ENCODE results near the gene RAB40C.
A peak's percentile ranks its signal among the peaks of the same experiment; 100 is the strongest.

Gene RAB40C

DNA sequence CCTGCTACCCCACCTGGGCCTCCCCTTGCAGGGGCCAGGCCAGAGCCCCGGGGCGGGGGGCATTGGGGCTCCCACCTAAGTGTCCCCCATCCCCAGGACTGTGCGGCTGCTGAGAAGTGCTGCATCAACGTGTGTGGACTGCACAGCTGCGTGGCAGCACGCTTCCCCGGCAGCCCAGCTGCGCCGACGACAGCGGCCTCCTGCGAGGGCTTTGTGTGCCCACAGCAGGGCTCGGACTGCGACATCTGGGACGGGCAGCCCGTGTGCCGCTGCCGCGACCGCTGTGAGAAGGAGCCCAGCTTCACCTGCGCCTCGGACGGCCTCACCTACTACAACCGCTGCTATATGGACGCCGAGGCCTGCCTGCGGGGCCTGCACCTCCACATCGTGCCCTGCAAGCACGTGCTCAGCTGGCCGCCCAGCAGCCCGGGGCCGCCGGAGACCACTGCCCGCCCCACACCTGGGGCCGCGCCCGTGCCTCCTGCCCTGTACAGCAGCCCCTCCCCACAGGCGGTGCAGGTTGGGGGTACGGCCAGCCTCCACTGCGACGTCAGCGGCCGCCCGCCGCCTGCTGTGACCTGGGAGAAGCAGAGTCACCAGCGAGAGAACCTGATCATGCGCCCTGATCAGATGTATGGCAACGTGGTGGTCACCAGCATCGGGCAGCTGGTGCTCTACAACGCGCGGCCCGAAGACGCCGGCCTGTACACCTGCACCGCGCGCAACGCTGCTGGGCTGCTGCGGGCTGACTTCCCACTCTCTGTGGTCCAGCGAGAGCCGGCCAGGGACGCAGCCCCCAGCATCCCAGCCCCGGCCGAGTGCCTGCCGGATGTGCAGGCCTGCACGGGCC is 42.8 kb downstream of the RAB40C start:
- no peak for DNase-seq (ENCODE audit: low spot score)

- DNase-seq (ENCODE audit: low spot score) = no peak
Observed at GRCh38 chr16:633336-634050, 43.6 kb downstream of the RAB40C start.

DNA sequence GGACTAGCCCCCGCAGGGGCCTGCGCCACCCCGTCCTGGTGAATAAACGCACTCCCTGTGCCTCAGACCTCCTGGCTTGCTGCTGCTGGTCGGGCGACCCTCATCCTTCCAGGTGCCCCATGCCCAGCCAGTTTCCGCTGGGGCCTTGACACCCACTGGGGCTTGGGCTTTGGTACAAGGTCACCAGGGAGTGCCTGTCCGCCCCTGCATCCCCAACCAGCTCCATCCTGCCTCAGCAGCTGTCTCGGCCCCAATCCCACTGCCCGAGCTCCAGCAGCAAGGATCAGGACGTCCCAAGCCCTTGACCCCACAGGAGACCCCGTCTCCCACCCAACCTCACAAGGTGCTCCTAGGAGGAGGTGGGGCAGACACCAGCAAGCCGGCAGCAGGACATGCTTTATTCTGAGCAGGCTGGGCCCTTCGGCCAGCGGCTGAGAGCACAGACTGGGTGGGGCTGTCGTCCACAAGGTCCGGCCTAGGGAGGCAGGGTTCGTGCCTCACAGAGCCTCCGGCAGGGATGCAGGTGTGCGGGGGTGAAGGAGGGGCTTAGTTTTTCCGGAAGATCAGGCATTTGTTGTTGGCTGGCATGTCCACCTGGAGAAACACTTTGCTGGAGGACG is 44.3 kb downstream of the RAB40C start:
- no peak for DNase-seq (ENCODE audit: low spot score)

DNA sequence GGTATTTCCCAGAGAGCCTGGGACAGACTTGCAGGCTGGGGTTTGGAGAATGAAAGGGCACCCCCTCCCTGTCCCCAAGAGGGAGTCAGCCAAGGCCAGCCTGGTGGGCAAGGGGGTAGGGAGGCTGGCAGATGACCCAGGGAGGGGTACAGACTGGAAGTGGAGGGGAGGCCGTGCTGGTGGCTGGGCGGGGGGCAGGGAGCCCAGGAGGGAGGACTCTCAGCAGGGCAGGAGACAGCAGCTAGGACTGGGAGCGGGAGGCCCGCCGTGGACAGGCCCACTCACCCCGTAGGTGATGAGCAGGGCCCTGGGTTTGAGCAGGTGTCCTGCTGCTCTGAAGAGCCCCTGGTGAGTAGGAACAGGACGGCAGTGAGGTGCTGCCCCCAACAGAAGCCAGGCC is 45.1 kb downstream of the RAB40C start:
- DNase-seq (ENCODE audit: low spot score) = no peak

DNA sequence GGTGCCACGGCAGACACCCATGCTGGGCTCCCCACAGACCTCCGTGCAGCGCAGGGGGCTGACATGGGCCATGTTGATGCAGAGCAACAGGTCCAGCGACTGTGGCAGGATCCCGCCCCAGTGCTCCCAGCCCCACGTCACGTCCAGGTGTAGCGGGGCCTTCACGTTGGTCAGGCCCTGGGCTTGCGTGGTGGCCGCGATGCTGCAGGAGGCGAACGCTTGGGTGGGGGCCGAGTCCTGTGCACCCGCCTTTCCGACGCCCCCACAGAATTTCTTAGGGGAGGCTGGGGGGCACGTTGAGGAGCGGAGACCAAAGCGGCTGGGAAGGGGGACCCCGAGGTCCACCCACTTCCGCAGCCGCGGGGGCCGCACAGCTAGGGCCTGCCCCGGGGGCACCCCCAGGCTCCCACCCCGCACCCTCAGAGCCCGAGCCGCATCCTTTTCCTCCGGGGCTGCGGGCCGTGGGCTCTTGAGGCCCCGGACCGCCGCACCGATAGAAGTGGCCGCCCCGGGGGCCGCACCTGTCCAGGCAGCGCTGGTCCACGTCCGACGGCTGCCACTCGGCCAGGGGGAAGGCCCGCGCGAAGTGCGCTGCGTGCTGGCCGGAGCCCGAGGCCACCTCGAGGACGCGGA is 45.8 kb downstream of the RAB40C start:
- DNase-seq (ENCODE audit: low spot score) = no peak

DNA sequence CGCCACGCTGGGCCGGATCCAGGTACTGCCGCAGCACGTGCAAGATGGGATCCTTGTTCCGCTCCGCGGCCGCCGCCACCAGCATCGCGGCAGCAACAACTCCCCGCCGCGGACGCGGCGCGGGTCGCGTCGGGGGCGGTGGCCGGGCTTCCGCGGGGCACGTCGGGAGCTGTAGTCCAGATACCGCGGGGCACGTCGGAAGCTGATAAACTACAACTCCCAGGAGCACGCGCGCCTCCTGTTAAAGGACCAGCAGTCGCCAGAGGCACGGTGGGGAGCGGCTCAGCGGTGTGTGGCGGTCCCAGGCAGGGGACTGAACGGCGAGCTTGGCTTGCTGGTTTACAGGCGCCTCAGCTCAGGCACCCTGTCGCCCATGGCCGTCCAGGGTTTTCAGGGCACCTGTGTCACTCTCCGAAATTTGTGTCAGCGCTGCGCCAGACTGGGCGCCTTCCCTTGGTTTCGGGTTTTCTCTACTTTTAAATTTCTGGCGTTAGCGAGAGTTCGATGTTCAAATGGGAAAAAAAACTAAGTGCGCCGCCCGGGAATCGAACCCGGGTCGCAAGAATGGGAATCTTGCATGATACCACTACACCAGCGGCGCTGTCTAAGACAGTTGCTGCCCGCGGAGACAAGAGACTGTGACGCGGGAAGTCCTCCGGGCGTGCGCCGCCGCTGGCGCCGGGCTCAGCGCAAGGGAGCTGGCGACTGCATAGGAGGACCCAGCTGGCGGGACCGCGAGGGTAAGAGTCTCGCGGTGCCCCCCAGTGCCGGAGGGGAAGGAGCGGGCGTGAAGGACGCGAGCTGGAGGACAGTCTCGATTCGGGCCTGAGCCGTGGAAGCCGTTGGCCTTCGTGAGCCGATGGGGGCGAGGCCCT is 46.6 kb downstream of the RAB40C start, which contains the start of gene METTL26:
Gene METTL26, minus strand, starts transcription at position 100 of the 875 bp plus-strand sequence. Its CDS starts 15 bp downstream, at position 85.
- peak; percentile 84 for DNase-seq (ENCODE audit: low spot score)

GRCh38 chr16:637081-638018 is 47.5 kb downstream of the RAB40C start:
- DNase-seq (ENCODE audit: low spot score) = no peak

DNA sequence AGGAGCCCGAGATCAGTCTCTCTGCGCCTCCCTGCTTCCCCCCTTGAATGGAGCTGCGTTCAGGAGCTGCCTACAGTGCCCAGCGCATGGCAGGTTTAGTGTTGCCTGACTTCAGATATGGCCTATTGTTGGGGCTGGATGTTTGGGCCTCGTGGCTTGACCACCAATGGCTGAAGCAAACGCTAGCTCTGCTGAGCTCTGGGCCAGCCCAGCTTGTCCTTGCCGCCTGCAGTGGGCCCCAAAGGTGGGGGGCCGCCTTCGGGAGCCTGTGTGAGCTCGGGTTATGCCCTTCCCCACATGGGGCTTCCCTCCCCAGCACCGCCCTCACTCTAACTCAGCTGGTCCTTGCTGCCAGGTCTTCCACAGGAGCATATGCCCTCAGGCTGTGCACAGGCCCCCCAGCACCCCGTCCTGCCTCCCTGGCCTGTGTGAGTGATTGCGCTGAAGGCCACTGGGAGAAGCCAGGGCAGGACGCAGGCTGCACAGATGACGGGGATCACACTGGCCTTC is 48.2 kb downstream of the RAB40C start:
- no peak for DNase-seq (ENCODE audit: low spot score)

- no peak for DNase-seq (ENCODE audit: low spot score)
Observed at GRCh38 chr16:638836-639235, 49.0 kb downstream of the RAB40C start.

- DNase-seq (ENCODE audit: low spot score) = no peak
Observed at GRCh38 chr16:640614-641013, 50.7 kb downstream of the RAB40C start.

DNA sequence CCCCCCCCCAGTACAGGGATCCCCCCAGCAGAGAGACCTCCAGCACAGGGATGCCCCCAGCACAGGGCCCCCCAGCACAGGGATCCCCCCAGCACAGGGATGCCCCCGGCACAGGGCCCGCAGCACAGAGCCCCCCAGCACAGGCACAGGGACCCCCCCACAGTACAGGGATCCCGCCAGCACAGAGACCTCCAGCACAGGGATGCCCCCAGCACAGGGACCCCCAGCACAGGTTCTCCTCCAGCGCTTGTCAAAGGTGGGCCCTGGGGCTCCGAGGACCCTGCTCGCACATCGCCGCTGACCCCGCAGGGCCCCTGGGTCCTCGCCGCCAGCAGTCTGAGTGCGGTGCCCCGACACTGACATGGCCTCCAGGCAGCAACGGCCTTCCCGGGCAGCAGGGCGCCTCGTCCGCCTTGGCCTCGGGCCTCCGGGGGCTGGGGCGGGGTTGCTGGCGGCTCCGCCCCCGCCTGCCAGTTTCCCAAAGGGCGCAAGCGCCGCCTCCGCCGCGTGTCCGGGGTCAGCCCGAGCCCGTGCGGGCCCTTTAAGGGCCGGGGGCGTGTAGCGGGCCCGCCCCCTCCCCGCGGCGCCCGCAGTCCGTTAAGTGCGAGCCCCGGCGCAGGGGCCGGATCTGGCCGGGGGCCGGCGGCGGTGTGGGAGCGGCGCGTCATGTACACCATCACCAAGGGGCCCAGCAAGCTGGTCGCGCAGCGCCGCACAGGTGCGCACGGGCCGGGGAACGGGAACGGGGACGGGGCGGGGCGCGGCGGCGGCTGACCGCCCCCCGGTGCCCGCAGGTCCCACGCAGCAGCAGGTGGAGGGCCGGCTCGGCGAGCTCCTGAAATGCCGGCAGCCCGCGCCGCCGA is 51.7 kb downstream of the RAB40C start, which contains the start of gene MCRIP2:
Gene MCRIP2, plus strand, starts transcription at position 503 of the 863 bp plus-strand sequence. Its CDS starts 164 bp downstream, at position 667.
- peak; percentile 37 for DNase-seq (ENCODE audit: low spot score)

DNA sequence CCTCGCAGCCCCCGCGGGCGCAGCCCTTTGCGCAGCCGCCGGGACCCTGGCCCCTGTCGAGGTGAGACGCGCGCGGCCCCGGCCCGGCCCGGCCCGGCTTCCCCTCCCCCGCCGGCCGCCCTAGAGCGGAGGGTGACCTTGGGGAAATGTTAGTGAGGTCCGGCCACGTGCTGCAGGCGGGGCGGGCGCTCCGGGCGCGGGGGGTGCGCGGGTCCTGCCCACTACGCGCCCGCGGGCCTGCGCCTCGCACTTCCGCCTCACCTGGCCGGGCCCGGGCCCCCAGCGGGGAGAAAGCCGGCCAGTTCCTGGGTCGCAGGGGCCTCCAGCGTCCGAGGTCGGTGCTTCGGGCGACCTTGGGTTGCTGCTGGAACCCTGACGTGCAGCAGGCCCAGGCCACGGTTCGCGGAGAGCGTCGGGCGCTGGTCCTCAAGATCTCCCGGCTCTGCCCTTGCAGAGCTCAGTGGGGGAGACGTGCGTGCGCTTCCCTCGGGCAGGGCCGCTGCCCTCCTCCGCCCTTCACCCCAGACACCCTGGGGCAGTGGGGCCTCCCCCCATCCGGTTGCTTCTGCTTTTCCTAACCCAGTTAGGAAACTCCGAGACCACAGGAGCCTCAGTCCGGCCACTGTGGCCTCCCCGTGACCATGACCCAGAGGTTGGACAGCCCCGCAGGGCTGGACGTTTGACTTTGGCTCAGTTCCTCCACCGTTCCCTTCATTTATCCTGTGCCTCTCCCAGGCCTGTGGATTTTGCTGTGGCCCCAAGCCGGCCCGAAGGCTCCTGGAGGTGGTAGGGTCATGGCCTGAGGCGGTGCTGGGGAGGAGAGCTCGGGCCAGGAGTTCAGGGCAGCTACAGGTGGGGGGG is 52.6 kb downstream of the RAB40C start:
- DNase-seq (ENCODE audit: low spot score) = no peak

GRCh38 chr16:643050-643368 is 53.1 kb downstream of the RAB40C start:
- DNase-seq (ENCODE audit: low spot score) = no peak

GRCh38 chr16:644556-644955 is 54.7 kb downstream of the RAB40C start:
- DNase-seq (ENCODE audit: low spot score) = no peak

DNA sequence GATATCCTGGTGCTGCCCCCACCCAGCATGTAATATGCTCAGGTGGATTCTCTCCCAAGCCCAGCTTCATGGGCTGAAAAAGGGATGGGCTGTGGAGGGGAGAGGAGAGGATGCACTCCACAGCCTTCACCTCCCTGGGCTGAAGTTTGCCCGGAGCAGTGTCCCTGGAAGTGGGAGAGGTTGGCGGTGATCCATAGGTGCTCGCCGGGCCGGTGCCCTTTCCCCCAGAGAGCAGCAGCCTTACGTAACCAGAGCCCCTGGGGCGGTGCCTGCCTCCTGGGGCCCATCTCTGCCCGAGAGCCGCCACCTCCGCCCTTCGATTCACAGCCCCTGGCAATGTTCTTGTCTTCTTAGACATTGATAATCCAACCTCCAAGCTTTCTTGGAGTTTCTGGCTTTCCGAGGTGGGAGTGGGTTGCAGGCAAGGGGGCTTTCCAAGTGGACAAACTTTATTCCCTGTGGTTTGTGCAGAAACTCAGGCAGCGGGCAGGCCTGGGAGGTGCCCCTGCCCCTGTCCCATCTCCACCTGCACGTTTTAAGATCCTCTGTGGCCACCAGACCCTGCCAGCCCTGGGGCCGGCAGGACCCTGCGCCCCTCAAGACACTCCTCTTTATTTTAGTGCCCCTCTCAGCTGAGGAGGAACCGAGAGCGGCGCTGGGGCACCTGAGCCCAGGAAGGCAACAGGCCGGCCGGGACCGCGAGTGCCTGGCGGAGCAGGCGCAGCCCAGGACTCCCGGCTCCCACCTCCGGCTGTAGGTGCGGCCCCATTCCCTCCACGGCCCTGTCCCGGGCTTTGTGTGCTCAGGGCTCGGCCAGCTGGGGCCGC is 56.2 kb downstream of the RAB40C start:
- DNase-seq (ENCODE audit: low spot score) = no peak

DNA sequence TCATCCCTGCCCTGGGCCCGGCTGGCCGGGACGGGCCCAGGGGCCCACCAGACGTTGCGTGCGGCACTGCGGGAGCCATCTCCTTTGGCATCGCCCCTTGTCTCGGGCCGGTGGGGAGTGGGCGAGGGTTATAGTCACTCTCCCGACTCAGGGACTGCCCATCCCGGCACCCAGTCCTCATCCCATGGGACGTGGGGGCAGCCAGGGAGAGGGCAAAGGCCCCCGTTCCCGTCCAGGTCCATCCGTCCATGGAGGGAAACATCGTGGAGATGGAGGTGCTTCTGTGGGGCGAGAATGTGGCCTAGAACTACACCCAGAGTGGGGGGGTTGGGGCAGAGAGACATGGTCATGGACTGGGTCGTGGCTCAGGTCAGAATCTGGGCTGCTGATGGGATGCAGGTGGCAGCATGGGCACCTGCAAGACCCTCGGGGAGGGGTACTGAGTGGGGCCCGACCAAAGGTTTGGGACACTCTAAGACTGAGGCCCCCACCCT is 56.9 kb downstream of the RAB40C start:
- DNase-seq (ENCODE audit: low spot score) = no peak

All from kidney capillary endothelial cell (primary cell).